Measurements from ENCODE around the gene VMP1.
A peak's percentile ranks its signal among the peaks of the same experiment; 100 is the strongest.
"Not testable (repeated sequence)": the region's sequence is repeated elsewhere in the genome, so short reads cannot be mapped to it uniquely, and the experiment has no call there.

Gene VMP1

DNA sequence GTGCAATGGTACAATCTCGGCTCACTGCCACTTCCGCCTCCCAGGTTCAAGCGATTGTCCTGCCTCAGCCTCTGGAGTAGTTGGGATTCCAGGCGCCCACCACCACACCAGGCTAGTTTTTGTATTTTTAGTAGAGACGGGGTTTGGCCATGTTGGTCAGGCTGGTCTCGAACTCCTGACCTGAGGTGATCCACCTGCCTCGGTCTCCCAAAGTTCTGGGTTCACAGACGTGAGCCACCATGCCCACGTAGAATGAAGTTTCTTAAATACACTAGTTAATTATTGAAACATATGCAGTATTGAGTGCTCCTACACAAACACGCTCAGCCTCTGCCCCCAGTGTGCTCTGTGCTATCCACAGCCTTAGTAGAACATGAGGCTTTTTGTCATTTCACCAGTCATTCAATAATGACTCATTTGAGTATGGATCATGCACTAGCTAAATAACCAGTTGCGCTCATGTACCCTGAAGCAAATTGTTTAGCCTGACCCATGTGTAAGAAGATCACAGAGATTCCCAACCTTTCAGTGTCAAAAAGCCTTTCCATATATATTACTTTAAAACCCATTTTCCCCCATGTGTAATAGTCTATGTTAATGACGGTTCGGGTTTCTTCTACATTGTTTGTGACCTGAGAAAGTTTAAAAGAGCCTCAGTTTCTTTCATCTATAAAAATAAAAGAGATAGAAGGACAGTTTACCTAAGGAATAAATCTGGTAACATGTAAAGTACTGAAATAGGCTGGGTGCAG, 135.6 kb downstream of the VMP1 start:
- DNase-seq: peak; percentile 48

DNA sequence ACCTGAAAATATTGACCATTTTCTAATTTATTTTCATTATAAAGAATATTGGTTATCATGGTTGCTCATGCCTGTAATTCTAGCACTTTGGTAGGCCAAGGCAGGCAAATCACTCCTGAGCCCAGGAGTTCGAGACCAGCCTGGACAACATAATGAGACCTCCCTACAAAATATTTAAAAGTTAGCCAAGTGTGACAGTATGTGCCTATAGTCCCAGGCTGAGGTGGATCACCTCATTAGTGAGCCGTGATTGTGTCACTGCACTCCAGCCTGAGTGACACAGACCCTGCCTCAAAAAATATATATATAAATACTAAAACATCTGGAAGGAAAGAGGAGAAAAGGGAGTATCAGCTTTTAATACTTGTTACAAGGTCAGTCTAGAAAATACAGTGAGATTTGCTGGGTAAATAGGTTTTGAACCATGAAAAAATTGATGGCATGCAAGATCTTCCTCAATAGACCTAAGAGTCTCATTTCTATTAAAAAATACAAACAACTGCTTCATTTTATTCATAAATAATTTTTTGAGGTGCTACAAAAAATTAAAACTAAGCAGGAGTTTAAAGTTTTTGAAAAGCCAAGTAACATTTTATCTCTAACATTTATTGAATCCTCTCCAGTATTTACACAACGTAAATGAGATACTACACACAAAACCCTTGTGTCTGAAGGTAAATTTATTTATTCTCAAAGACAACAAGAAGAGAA, 137.6 kb downstream of the VMP1 start:
- no peak for DNase-seq

- DNase-seq: peak; percentile 31
Measured at GRCh38 chr17:59845595-59846393, 138.3 kb downstream of the VMP1 start.

DNA sequence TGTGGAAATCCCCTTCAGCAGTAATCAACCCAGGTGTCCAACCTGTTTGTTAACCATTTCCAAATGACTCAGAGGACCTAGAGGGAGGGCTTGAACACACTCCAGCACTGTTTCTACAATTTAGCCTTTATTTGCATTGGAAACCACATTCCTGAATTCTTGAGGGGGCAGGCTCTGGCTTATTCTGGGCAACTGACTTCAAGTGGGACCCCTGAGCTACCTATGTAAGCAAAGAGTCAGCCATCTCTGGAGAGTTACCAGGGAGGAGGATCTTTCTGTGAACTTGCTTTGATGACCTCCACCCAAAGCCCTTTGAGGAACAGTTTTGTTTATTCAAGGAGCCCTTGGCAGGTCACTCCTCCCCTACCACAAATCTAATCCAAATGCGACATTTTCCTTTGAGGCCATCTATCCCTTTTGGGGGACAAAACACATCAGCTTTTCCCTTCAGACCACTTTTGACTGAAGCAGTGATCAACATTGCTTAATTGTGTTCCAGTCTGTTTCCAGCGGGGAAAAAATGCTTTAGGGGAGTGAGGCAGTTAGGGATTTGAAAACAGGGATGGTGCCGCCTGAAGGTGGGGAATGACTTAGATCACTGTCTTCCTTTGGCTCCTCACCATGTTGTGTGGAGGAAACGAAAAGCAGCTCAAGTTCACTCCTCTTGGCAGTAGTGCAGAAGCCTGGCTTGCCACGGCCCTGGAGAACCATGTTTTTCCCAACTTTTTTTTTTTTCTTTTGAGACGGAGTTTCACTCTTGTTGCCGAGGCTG, 139.1 kb downstream of the VMP1 start:
- DNase-seq: no peak

- no peak for DNase-seq
Measured at GRCh38 chr17:59848385-59848668, 140.9 kb downstream of the VMP1 start.

DNA sequence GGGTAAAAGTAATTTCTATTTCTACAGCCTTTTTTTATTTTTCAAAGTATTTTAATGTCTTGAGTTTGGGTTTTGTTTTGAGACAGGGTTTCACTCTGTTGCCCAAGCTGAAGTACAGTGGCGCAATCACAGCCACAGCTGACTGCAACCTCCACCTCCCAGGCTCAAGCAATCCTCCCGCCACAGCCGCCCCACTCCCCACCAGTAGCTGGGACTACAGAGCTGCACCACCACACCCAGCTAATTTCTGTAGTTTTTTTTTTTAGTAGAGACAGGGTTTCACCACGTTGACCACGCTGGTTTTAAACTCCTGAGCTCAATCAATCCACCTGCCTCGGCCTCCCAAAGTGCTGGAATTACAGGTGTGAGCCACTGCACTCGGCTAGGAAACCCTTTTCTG, 141.3 kb downstream of the VMP1 start:
- DNase-seq: peak; percentile 84

- not testable (repeated sequence) for DNase-seq
Measured at GRCh38 chr17:59850311-59850710, 142.9 kb downstream of the VMP1 start.

DNA sequence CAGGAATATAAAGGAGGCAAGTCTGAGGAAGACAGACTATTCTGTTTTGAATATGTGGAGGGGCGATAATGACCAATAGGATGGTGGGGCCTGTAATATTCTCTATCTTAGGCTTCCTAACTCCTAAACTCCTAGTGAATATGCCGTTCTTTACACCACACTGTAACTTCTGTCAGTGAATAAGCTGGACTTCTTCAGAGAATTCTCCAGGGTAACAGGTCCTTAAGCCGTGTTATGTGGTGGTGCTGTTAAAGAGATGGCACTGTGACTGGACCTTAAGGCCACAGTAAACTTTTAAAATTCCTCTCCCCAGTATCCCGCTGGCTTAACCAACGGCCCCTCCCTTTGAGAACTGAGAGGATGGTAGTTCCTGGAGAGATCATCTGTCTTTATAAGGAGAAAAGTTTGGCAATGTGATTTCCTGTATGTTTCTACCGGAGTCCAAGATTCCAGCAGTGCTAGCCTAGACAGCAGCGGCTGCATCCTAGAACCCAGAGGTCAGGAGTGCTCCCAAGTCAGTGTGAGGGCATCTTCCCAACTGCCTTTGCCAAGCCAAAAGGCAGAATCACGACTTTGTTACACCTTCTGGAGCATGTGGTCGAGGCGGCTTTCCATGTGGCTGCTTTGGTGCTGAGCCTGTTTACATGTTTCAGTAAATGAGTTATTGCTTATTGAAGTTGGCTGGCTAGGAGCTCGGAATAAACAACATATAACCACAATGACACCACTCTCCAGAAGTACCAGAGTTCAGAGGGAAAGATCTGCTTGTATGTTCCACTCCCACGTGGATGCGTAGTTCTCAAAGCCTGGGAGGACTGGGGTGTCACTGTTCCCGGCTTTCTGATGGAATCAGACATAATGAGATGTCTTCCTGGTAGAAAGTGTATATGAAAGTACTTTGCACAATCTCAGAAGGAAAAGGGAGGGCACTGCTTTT, 144.3 kb downstream of the VMP1 start:
- DNase-seq: no peak

DNA sequence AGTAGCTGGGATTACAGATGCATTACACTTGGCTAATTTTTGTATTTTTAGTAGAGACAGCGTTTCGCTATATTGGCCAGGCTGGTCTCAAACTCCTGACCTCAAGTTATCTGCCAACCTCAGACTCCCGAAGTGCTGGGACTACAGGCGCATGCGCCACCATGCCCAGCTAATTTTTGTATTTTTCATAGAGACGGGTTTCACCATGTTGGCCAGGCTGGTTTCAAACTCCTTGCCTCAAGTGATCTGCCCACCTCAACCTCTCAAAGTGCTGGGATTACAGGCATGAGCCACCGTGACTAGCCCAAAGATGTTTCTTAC, 145.4 kb downstream of the VMP1 start:
- not testable (repeated sequence) for DNase-seq

DNA sequence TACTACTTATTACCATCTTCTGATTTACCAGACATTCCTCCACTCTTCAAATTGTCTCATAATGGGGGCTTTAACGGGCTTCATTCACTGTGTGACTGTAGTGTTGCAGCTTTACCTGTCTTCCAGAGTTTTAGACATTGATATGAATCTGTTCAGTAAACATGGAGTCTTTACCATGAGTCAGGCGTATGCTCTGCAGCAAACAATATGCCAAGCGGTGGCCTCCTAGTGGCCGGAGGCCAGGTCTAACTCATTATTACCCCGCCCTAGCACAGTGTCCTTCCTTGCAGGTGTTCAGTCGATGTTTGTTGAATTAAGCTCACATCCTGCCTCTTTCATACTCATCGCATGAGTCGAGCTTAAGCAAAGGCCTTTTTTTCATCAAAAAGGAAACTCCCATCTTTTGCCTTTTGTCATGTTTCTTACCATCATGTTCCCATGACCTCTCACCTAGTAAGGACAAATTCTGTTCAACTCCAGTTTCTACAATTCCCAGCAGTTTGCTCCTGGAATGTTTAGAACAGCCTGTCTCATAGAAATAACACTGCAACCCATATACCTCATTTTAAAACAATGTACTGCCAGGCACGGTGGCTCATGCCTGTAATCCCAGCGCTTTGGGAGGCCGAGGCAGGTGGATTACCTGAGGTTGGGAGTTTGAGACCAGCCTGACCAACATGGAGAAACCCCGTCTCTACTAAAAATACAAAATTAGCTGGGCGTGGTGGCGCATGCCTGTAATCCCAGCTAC, 145.9 kb downstream of the VMP1 start:
- DNase-seq: peak; percentile 14

DNA sequence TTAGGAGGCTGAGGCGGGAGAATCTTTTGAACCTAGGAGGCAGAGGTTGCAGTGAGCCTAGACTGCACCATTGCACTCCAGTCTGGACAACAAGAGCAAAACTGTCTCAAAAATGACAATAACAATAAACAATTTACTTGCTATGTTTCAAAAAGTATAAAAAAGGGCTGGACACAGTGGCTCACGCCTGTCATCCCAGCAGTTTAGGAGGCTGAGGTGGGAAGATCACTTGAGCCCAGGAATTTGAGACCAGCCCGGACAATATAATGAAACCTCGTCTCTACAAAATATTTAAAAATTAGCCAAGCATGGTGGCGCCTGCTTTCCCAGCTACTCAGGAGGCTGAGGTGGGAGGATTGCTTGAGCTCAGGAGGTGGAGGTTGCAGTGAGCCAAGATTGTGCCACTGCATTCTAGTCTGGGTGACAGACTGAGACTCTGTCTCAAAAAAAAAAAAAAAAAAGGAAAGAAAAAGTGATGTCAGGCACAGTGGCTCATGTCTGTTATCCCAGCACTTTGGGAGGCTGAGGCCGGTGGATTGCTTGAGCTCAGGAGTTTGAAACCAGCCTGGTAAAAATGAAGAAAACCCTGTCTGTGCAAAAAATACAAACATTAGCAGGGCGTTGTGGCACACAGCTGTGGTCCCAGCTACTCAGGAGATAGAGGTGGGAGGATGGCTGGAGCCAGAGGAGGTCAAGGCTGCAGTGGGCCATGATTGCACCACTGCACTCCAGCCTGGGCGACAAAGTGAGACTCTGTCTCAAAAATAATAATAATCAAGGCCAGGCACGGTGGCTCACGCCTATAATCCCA, 146.7 kb downstream of the VMP1 start:
- DNase-seq: not testable (repeated sequence)

DNA sequence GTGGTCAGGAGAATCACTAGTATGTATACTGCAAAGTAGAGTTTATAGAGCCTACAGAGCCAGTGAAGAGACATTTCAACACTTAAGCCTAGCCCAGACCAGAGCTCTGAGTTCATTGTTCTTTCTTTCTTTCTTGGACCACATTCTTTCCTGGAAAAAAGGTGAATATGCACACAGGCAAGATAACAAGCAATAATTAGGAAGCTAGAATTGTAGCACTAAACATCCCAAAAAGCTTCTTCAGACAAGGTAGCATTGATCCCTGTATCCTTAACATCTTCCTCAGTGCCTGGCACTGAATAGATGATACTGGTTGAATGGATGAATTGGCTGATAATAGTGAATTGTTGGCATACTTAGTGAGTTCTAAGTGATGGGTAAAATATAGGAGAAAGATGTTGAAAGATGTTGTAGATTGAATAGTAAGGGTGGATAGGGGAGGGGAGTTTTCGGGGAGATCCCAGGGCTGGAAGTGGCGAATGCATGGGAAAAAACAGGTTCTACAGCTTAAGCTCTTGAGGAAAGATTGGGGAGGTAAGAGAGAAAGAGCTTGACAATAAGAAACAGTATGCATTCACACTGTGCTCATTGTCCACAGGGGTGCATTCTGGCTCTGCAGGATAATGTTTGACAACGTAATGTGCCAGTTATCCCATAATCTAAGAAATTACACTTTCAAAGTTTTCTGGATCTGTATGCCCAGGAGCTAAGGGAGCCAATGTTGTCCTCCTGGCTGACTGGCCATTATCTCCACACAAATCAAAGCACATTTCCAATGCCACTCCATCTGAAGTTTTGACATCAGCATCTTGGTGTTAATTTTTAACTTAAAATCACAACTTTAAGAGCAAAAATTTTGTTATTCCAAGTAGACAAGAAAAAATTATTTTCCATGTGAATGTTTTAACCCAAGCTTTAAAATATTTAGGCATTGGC, 149.7 kb downstream of the VMP1 start:
- no peak for DNase-seq

DNA sequence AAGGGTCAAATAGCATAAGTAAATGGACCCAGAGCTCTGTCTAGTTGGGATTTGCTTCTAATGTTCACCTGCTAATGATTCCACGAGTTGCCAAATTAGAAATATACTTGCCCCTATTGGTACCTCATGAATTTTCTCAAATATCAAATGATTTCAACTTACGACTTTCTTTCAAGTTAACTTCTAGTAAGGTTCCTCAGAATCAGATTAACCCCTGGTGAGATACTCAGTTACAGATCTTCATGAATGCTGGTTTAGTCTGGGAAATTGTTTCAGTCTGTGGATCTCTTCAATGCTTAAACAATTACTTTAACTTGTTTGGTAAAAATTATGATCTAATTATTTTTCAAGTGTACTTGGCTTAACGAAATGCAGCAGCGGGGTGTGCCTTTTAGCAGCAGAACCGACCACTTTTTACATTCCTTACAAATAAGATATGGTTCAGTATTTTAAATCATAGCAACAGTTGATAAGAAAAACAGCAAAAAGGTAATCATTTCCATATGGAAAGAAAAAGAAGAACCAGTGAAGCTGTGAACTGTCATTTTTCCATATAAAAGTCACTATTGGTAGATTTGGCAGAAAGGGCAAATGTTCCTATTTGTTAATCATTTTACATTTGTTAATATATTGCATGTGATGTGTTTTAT, 150.8 kb downstream of the VMP1 start:
- DNase-seq: no peak

GRCh38 chr17:59858932-59859331, 151.5 kb downstream of the VMP1 start:
- DNase-seq: no peak

DNA sequence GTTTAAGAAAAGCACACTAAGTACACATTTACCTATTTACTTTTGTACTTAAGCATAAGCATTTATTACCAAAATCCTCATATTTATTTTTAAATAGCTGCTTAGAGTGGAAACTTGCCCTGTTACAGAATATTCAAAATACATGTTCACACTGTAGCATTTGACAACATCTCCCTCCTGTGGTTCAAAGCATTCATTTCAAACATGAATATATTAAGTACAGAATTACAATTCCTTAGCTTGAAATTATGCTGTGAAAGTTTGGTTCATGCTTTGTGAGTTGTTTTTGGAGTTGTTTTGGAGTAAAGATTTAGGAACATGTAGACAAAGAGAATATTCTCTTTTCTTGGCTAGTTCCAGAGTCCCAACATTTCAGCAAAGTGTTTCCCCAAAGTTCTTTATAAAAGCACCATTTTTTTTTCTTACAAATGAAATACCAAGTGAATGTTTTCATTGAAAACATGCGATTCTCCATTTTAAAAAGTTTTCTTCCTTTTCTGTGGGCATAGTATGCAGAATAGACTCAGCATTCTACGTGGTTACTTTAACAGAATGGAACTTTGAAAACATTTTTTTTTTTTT, 152.1 kb downstream of the VMP1 start:
- DNase-seq: no peak

DNA sequence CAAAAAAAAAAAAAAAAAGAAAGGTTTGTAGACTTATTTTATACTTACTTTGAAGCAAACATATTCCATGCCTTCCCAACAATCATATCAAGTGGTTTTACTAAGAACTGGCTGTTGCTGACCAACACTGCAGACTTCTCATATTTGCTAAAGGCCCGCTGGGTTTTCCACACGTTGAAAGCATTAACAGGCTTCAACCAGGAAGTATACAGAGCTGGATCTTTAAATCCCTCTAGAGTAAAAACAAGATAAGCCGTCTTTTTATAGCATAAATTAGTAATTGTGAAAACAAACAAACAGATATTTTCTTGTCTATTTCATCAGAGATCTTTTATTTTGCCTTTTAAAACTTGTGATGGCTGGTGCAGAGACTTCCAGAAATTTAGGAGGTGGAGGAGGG, 156.2 kb downstream of the VMP1 start:
- no peak for DNase-seq

DNA sequence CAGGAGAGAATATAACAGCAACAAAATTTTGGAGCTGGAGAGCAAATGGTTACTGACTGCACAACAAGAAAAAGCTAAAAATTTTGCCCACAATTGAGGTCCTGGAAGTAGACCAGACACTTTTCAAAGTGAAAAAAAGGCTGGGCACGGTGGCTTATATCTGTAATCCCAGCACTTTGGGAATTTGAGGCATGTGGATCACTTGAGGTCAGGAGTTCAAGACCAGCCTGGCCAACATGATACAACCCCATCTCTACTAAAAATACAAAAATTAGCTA, 162.4 kb downstream of the VMP1 start:
- no peak for DNase-seq

DNA sequence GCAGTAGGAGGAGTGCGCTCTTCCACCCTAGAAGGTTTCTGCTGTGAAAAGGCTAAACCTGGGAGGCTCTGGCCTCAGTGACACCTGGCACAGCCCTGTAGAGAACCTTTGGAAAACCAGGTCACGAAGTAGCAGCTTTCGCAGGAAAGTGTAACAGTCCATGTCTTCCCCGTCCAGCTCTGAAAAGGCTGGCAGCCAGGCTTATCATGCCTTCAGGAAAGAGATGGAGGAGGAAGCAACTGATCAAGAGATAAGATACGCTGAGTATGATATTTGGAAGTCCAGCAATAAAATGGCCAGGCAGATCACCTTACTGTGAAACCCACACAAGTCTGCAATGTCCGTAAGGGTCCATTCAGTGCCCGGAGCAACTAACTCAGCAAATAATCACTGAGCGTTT, 163.0 kb downstream of the VMP1 start:
- no peak for DNase-seq

DNA sequence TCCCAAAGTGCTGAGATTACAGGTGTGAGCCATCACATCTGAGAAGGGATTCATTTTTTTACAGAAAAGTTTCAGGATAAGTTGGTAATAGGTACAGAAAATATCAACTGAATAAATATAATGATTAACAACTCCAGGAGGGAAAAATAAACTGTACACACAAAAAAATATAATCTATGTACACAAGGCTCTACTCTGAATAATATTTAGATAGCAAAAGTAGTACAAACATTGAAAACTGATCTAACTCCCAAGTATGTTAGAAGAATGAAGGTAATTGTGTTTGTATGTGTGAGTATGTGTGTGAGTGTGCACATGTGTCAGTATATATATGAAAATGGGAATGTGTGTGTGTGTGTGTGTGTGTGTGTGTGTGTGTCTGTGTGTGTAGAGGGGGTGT, 164.9 kb downstream of the VMP1 start:
- DNase-seq: no peak

Measured in NK-92 treated with Interleukin-12 subunit alpha and Interleukin-12 subunit beta, amount 100 ng/mL, for 24 hours (cell line).